A673 (cell line): ENCODE results near the gene LMF1. TPM values are rescaled to one million over a fixed set of nuclear protein-coding genes. Genes with fewer than 3 reads are reported as not detected.

Experiments
- BruUV-seq: library from RNA; stranded (reverse); fragments of 400-500 nt; replicated peaks from 2 replicates; lab custom pipeline; 2021; lab: Mats Ljungman, UMichigan
- CTCF ChIA-PET: fragments of 300-600 bp; sonication (Branson Sonifier 250); formaldehyde crosslinking; loops from one replicate; lab custom pipeline; 2022; ENCODE audit warnings: antibody characterized with exemption; lab: Charles Lee
- POLR2A ChIA-PET: fragments of 300-600 bp; sonication (Branson Sonifier 250); formaldehyde crosslinking; loops from one replicate; lab custom pipeline; 2022; ENCODE audit warnings: antibody characterized with exemption; ENCODE audit not compliant: low non-redundant PET; lab: Charles Lee
- DNase-seq: peaks from one replicate; pipeline ENCODE4 v3.0.0-alpha.2; 2015; ENCODE audit warnings: low spot score
- H3K27ac ChIP-seq: fragments of 200-600 bp; sonication (generic); 2 replicates; pipeline ENCODE4 v1.5.1; 2016; ENCODE audit warnings: mixed run types, low read depth, mild to moderate bottlenecking, mixed read lengths, antibody characterized with exemption, low read length; ENCODE audit not compliant: poor library complexity, severe bottlenecking
- H3K27me3 ChIP-seq: fragments of 200-600 bp; sonication (generic); replicated peaks from 2 replicates; pipeline ENCODE4 v1.6.1; 2017; ENCODE audit warnings: mixed run types, low read depth, mild to moderate bottlenecking, mixed read lengths, antibody characterized with exemption, low read length; ENCODE audit not compliant: insufficient read depth, poor library complexity
- H3K36me3 ChIP-seq: fragments of 200-600 bp; sonication (generic); 2 replicates; pipeline ENCODE4 v1.6.1; 2016; ENCODE audit warnings: mixed run types, mild to moderate bottlenecking, mixed read lengths, antibody characterized with exemption, low read length; ENCODE audit not compliant: insufficient read depth, poor library complexity, severe bottlenecking
- H3K4me1 ChIP-seq: fragments of 200-600 bp; sonication (generic); 2 replicates; pipeline ENCODE4 v1.6.1; 2017; ENCODE audit warnings: mixed run types, mild to moderate bottlenecking, mixed read lengths, antibody characterized with exemption, low read length; ENCODE audit not compliant: insufficient read depth, poor library complexity, severe bottlenecking
- H3K4me3 ChIP-seq: fragments of 200-600 bp; sonication (generic); 2 replicates; pipeline ENCODE4 v1.5.1; 2016; ENCODE audit warnings: low read depth, mixed run types, mild to moderate bottlenecking, mixed read lengths, low read length; ENCODE audit not compliant: poor library complexity, severe bottlenecking
- H3K9me3 ChIP-seq: fragments of 200-600 bp; sonication (generic); 2 replicates; pipeline ENCODE4 v1.6.1; 2016; ENCODE audit warnings: mixed run types, low read depth, mild to moderate bottlenecking, mixed read lengths, antibody characterized with exemption, low read length; ENCODE audit not compliant: poor library complexity, severe bottlenecking
- CTCF ChIP-seq: fragments of 300-800, 200-600 bp; sonication (generic); conservative IDR thresholded peaks from 2 replicates; pipeline ENCODE4 v1.5.1; 2017; ENCODE audit warnings: low read depth, mild to moderate bottlenecking, antibody characterized with exemption, low read length, moderate library complexity, mixed read lengths
- EZH2 ChIP-seq: fragments of 200-600 bp; sonication (generic); IDR thresholded peaks from 2 replicates; pipeline ENCODE4 v1.6.1; 2017; ENCODE audit warnings: borderline replicate concordance, low read depth, mild to moderate bottlenecking, mixed read lengths, antibody characterized with exemption, low read length; ENCODE audit not compliant: poor library complexity, severe bottlenecking
- intact Hi-C: fragments of 100-400 bp; cut with micrococcal nuclease; formaldehyde crosslinking; loops from one replicate; pipeline ENCODE4 v1.10.0; 2022; ENCODE audit not compliant: unreplicated experiment
- total RNA-seq: library from RNA; stranded (reverse); gene quantifications from 2 replicates; pipeline ENCODE4 v1.2.3, GENCODE V29; 2021

The LMF1 gene
- total RNA-seq, 1 experiment from 2014 or later = 21.0 TPM

DNA sequence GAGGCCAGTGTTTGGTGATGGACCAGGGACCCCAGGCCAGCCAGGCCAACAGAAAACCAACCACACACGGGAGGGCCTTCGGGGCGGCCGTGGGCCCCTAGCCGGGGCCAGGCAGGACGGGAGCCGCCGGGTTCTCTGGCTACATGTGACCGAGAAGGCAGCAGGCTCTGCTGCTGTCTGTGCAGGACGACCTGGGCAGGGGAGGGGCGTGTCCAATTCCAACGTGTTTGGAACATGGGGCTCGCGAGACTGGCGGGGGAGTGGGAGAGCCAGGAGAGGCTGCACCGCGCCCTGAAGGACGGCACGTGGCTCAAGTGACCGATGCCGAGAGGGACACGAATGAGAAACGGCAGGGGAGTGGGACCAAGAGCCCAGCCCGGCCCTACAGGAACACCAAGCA is 75.4 kb downstream of the LMF1 start:
- Histone ChIP-seq H3K9me3 (no peaks in the 10 kb centered on the region), H3K27ac (no peak overlapping the region), H3K4me1 (peaks cover 5% of the 10 kb centered on the region), H3K4me3 (no peak overlapping the region), H3K36me3 (no peaks in the 10 kb centered on the region), H3K27me3 (no peaks in the 10 kb centered on the region)
- BruUV-seq = no TSS peak
- TF ChIP-seq CTCF (no peak), EZH2 (no peak)
- ChIA-PET CTCF (no interaction called here), POLR2A (no interaction called here)
- no peak for DNase-seq
- intact Hi-C loops = no loop called here

DNA sequence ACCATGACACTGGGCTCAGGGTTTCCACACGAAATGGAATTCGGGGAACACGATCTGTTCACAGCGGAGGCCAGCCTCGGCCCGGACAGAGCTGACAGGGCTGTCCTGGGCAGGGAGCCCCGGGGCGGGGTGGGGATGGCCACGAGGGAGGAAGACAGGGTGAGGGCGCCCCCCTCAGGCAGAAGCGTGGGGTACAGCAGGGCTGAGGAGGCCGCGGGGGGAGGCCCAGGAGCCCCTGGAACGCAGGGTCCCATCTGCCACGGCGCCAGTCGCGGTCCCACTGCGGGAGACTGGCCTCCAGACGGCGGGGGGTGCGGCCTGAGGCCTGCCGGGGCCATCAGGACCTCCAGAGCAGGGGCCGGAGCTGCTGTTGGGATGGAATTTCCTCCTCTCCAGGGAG is 75.9 kb downstream of the LMF1 start:
- DNase-seq = no peak
- CTCF ChIA-PET = no interaction called here
- no TSS peak for BruUV-seq

GRCh38 chr16:894136-894535 is 76.6 kb downstream of the LMF1 start:
- POLR2A ChIA-PET = no interaction called here
- H3K9me3 ChIP-seq = no peaks in the 10 kb centered on the region
- no peak for DNase-seq
- H3K36me3 ChIP-seq = no peaks in the 10 kb centered on the region
- no peak overlapping the region for H3K4me3 ChIP-seq
- intact Hi-C loops = no loop called here
- CTCF ChIA-PET = no interaction called here
- TF ChIP-seq EZH2 (no peak), CTCF (no peak)
- BruUV-seq = no TSS peak
- H3K4me1 ChIP-seq = peaks cover 7% of the 10 kb centered on the region
- H3K27ac ChIP-seq = no peak overlapping the region
- H3K27me3 ChIP-seq = no peaks in the 10 kb centered on the region

More for the DNA sequence above, 75.9 kb downstream of the LMF1 start:
- Histone ChIP-seq H3K27ac (no peak overlapping the region), H3K4me1 (peaks cover 7% of the 10 kb centered on the region), H3K27me3 (no peaks in the 10 kb centered on the region), H3K4me3 (no peak overlapping the region), H3K36me3 (no peaks in the 10 kb centered on the region), H3K9me3 (no peaks in the 10 kb centered on the region)
- POLR2A ChIA-PET = no interaction called here
- TF ChIP-seq EZH2 = no peak
- peak; percentile 47; the same call in 1 of the 2 replicates for TF ChIP-seq CTCF
- intact Hi-C loops = no loop called here
